CD14-positive monocyte (primary cell): ENCODE results near the gene PPP2R3B. TPM values are rescaled to one million over a fixed set of nuclear protein-coding genes. Genes with fewer than 3 reads are reported as not detected.

Experiments used
- DNase-seq, 3 donors: peaks; one replicate each; pipeline ENCODE4 v3.0.0-alpha.2; 2011 to 2022
- H2AFZ ChIP-seq: 2 replicates; pipeline ENCODE4 v1.6.0; 2012; ENCODE audit warnings: mild to moderate bottlenecking, low read depth, low read length, inconsistent platforms; ENCODE audit not compliant: insufficient read depth, poor library complexity, severe bottlenecking
- H3K27ac ChIP-seq, 2 donors: 1 replicate in 1 of 2; 2 replicates in 1 of 2; pipeline ENCODE4 v1.5.1; 2012 to 2013; ENCODE audit warnings: low read length in 2 of 2, control low read depth in 1 of 2, inconsistent platforms in 1 of 2, low read depth in 1 of 2, mild to moderate bottlenecking in 1 of 2
- H3K27me3 ChIP-seq, 2 donors: one replicate each; pipeline versions ENCODE4 v1.6.0 to v1.6.1; 2011 to 2013; ENCODE audit warnings: low read length in 2 of 2; ENCODE audit not compliant: control insufficient read depth in 2 of 2, insufficient read depth in 2 of 2
- H3K36me3 ChIP-seq, 2 donors: replicated peaks in 1 of 2; 1 replicate in 1 of 2; 2 replicates in 1 of 2; pipeline versions ENCODE4 v1.5.1 to v1.6.1; 2012 to 2013; ENCODE audit warnings: low read length in 2 of 2, control low read depth in 1 of 2, inconsistent platforms in 1 of 2, mild to moderate bottlenecking in 1 of 2; ENCODE audit not compliant: insufficient read depth in 2 of 2, control insufficient read depth in 1 of 2
- H3K4me1 ChIP-seq, 2 donors: 1 replicate in 1 of 2; 2 replicates in 1 of 2; pipeline versions ENCODE4 v1.5.1 to v1.6.1; 2012 to 2013; ENCODE audit warnings: low read length in 2 of 2, control low read depth in 1 of 2, inconsistent platforms in 1 of 2, mild to moderate bottlenecking in 1 of 2, moderate library complexity in 1 of 2; ENCODE audit not compliant: insufficient read depth in 2 of 2, control insufficient read depth in 1 of 2
- H3K4me2 ChIP-seq: replicated peaks from 2 replicates; pipeline ENCODE3; 2012; ENCODE audit warnings: low read length, moderate library complexity, mild to moderate bottlenecking; ENCODE audit not compliant: poor library complexity, severe bottlenecking; ENCODE audit errors: extremely low read depth
- H3K4me3 ChIP-seq, 3 experiments: fragments of 200-600 bp in 1 of 3; sonication (generic) in 1 of 3; replicated peaks in 1 of 3; 1 replicate in 2 of 3; 2 replicates in 1 of 3; pipeline ENCODE4 v1.5.1; 2011 to 2013; ENCODE audit warnings: low read length in 3 of 3, mild to moderate bottlenecking in 3 of 3, control low read depth in 2 of 3, low read depth in 2 of 3, inconsistent platforms in 1 of 3, moderate library complexity in 1 of 3
- H3K79me2 ChIP-seq: 2 replicates; pipeline ENCODE4 v1.6.0; 2012; ENCODE audit warnings: mild to moderate bottlenecking, control low read depth, inconsistent platforms, low read length, moderate library complexity; ENCODE audit not compliant: insufficient read depth
- H3K9ac ChIP-seq: 2 replicates; pipeline ENCODE4 v1.6.0; 2017; ENCODE audit warnings: low read length, mild to moderate bottlenecking; ENCODE audit not compliant: insufficient read depth, poor library complexity, severe bottlenecking
- H3K9me3 ChIP-seq, 2 donors: replicated peaks in 1 of 2; 1 replicate in 1 of 2; 2 replicates in 1 of 2; pipeline versions ENCODE4 v1.5.1 to v1.6.1; 2012 to 2013; ENCODE audit warnings: low read length in 2 of 2, control low read depth in 1 of 2; ENCODE audit not compliant: control insufficient read depth in 1 of 2, insufficient read depth in 1 of 2
- H4K20me1 ChIP-seq: 2 replicates; pipeline ENCODE4 v1.6.0; 2012; ENCODE audit warnings: mild to moderate bottlenecking, low read length, control low read depth, moderate library complexity; ENCODE audit not compliant: insufficient read depth
- H3K27ac Mint-ChIP-seq, 7 donors: one replicate each; pipeline ENCODE4 v1.8.0; 2020; ENCODE audit warnings: mild to moderate bottlenecking in 7 of 7, mixed read lengths in 7 of 7, moderate library complexity in 6 of 7, inconsistent platforms in 2 of 7
- H3K27me3 Mint-ChIP-seq, 3 donors: one replicate each; pipeline ENCODE4 v1.8.0; 2021 to 2022; ENCODE audit warnings: low read depth in 3 of 3, mild to moderate bottlenecking in 3 of 3, mixed read lengths in 3 of 3, moderate library complexity in 3 of 3, inconsistent platforms in 1 of 3
- H3K36me3 Mint-ChIP-seq, 2 donors: one replicate each; pipeline ENCODE4 v1.8.0; 2020; ENCODE audit warnings: mixed read lengths in 2 of 2, inconsistent platforms in 1 of 2, mild to moderate bottlenecking in 1 of 2
- H3K4me1 Mint-ChIP-seq: one replicate; pipeline ENCODE4 v1.8.0; 2020; ENCODE audit warnings: mild to moderate bottlenecking, mixed read lengths
- H3K4me3 Mint-ChIP-seq, 2 donors: one replicate each; pipeline ENCODE4 v1.8.0; 2020; ENCODE audit warnings: mild to moderate bottlenecking in 2 of 2, mixed read lengths in 2 of 2, moderate library complexity in 1 of 2
- H3K9me3 Mint-ChIP-seq, 7 donors: one replicate each; pipeline ENCODE4 v1.8.0; 2020 to 2022; ENCODE audit warnings: mixed read lengths in 7 of 7, mild to moderate bottlenecking in 6 of 7, moderate library complexity in 6 of 7, inconsistent platforms in 2 of 7
- WGBS: methylation state at CpG from one replicate; pipeline ENCODE4 v1.1.5; 2013; ENCODE audit warnings: missing lambda C conversion rate; ENCODE audit not compliant: insufficient coverage; 5-methylcytosine and 5-hydroxymethylcytosine counted together
- intact Hi-C, 2 donors: fragments of 100-400 bp; cut with micrococcal nuclease; formaldehyde crosslinking; loops; one replicate each; pipeline versions ENCODE4 v1.15.0 to v1.15.1; 2023
- polyA plus RNA-seq, 3 donors: library from polyadenylated mRNA; depleted of rRNA in 1 of 3; unstranded in 2 of 3; stranded (reverse) in 1 of 3; fragments of 300-500 nt in 2 of 3; fragments of >200 nt in 1 of 3; fragmentation: Illumina TruSeq in 2 of 3; gene quantifications; 1 replicate in 2 of 3; 2 replicates in 1 of 3; pipeline ENCODE4 v1.2.3, GENCODE V29; 2012 to 2021
- TF ChIP-seq, protein P1 (sequence below): fragments of 200-600 bp; IDR thresholded peaks from one replicate; pipeline ENCODE4 v1.8.0; 2022; ENCODE audit warnings: antibody characterized with exemption, mild to moderate bottlenecking

PPP2R3B gene
- polyA plus RNA-seq, 3 donors = 2.1 to 9.0 (median 2.3) TPM

DNA sequence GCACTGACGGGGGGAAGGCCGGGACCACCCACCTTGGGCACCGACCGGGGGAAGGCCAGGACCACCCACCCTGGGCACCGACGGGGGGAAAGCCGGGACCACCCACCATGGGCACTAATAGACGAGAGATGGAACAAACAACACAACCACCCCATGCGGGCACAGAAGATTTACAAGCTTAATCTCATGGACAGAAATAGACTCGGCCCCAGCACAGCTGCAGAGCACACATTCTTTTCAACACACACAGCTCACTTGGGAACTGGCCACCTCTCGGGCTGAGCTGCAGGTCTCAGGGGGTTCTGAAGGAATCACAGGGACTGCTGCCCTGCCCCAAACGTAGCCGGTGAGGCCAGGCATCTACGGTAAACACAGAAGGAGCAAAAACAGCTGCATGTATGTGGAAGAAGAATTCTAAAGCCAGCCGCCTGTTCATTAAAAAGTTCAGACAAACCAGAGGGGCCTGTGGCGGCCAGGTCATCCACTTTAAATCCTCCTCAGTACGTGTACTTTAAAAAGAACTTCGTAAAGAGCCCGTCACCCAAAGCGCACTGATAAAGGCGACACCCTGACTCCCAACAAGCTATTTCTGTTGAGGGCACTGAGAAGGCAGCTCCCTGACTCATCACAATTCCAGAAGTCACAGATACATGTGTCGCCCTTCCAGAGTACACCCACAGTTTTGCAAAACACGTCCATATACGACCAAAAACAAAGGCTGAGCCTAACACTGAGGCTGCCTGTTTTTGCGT is 17.7 kb downstream of the PPP2R3B start:
- WGBS = 90% methylated on average over 17 of the region's 25 CpGs

DNA sequence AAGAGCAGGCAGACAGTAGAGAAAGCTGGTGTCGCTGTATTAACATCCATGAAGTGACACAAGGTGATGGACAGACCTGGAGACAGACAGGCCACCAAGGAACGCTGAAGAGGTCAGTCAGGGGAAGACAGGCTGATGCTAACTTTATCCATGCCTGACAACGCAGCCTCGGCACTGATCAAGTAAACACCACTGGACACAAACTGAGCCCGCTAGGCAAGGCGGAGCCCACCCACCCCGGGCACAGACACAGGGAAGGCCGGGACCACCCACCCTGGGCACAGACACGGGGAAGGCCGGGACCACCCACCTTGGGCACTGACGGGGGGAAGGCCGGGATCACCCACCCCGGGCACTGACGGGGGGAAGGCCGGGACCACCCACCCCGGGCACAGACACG is 18.8 kb downstream of the PPP2R3B start:
- Mint-ChIP-seq H3K36me3 (peaks cover 12 to 18% of the 10 kb centered on the region in 2 donors), H3K9me3 (peaks cover 12 to 27% (median 19%) of the 10 kb centered on the region in 7 donors), H3K4me1 (no peaks in the 10 kb centered on the region), H3K27ac (no peak overlapping the region), H3K27me3 (peaks cover 12 to 18% (median 14%) of the 10 kb centered on the region in 3 donors), H3K4me3 (no peak overlapping the region)
- peaks cover 14% of the 10 kb centered on the region in 2 donors for H3K9me3 ChIP-seq
- WGBS = 98% methylated on average over 11 of the region's 17 CpGs
- peaks cover 2 to 11% of the 10 kb centered on the region in 2 donors for H3K27me3 ChIP-seq
- H3K4me2 ChIP-seq = no peak overlapping the region
- H4K20me1 ChIP-seq = no peaks in the 10 kb centered on the region
- no peak overlapping the region for H3K4me3 ChIP-seq
- H3K4me1 ChIP-seq = no peaks in the 10 kb centered on the region
- H3K79me2 ChIP-seq = no peaks in the 10 kb centered on the region
- H3K9ac ChIP-seq = no peak overlapping the region
- H3K27ac ChIP-seq = no peak overlapping the region
- intact Hi-C loops = no loop called here
- TF ChIP-seq, protein P1, sequence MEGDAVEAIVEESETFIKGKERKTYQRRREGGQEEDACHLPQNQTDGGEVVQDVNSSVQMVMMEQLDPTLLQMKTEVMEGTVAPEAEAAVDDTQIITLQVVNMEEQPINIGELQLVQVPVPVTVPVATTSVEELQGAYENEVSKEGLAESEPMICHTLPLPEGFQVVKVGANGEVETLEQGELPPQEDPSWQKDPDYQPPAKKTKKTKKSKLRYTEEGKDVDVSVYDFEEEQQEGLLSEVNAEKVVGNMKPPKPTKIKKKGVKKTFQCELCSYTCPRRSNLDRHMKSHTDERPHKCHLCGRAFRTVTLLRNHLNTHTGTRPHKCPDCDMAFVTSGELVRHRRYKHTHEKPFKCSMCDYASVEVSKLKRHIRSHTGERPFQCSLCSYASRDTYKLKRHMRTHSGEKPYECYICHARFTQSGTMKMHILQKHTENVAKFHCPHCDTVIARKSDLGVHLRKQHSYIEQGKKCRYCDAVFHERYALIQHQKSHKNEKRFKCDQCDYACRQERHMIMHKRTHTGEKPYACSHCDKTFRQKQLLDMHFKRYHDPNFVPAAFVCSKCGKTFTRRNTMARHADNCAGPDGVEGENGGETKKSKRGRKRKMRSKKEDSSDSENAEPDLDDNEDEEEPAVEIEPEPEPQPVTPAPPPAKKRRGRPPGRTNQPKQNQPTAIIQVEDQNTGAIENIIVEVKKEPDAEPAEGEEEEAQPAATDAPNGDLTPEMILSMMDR = no peak
- DNase-seq = no peak
- no peak overlapping the region for H2AFZ ChIP-seq
- no peaks in the 10 kb centered on the region for H3K36me3 ChIP-seq

More for the DNA sequence above, 17.7 kb downstream of the PPP2R3B start:
- no peaks in the 10 kb centered on the region for H3K4me1 Mint-ChIP-seq
- Histone ChIP-seq H3K27ac (no peak overlapping the region), H3K4me3 (no peak overlapping the region), H3K27me3 (peaks cover 5 to 18% of the 10 kb centered on the region in 2 donors), H3K4me2 (no peak overlapping the region), H3K36me3 (no peaks in the 10 kb centered on the region), H3K79me2 (no peaks in the 10 kb centered on the region), H3K9me3 (peaks cover 3 to 5% of the 10 kb centered on the region in 2 donors), H4K20me1 (no peaks in the 10 kb centered on the region), H2AFZ (no peak overlapping the region), H3K4me1 (no peaks in the 10 kb centered on the region), H3K9ac (no peak overlapping the region)
- peaks cover under 1 to 22% (median 9%) of the 10 kb centered on the region in 7 donors for H3K9me3 Mint-ChIP-seq
- H3K27me3 Mint-ChIP-seq = peaks cover 19 to 26% (median 20%) of the 10 kb centered on the region in 3 donors
- intact Hi-C loops = no loop called here
- H3K27ac Mint-ChIP-seq = no peak overlapping the region
- DNase-seq = no peak
- peaks cover 6 to 11% of the 10 kb centered on the region in 2 donors for H3K36me3 Mint-ChIP-seq
- H3K4me3 Mint-ChIP-seq = no peak overlapping the region
- TF ChIP-seq, protein P1 = no peak
